Smooth muscle cell (in vitro differentiated cells): ENCODE data around the gene POM121. TPM values are rescaled to one million over a fixed set of nuclear protein-coding genes. Genes with fewer than 3 reads are reported as not detected.
"Not testable (repeated sequence)": the region's sequence is repeated elsewhere in the genome, so short reads cannot be mapped to it uniquely, and the experiment has no call there.

Experiments
- DNase-seq: peaks from one replicate; lab custom pipeline; 2025; ENCODE audit not compliant: unreplicated experiment; lab: John Stamatoyannopoulos, UW
- H2AFZ ChIP-seq: fragments of 200-600 bp; sonication (generic); 2 replicates; pipeline ENCODE4 v1.6.0; 2016; ENCODE audit warnings: antibody characterized with exemption, low read depth, mild to moderate bottlenecking
- H3F3A ChIP-seq: fragments of 200-600 bp; sonication (generic); 2 replicates; pipeline ENCODE4 v1.6.0; 2017; ENCODE audit warnings: antibody characterized with exemption, low read depth
- H3K27ac ChIP-seq: fragments of 200-600 bp; sonication (generic); 2 replicates; pipeline ENCODE4 v1.5.1; 2016; ENCODE audit warnings: low read depth, mild to moderate bottlenecking
- H3K27me3 ChIP-seq: fragments of 200-600 bp; sonication (generic); 2 replicates; pipeline ENCODE4 v1.6.1; 2016; ENCODE audit warnings: low read depth, mild to moderate bottlenecking
- H3K36me3 ChIP-seq: fragments of 200-600 bp; sonication (generic); 2 replicates; pipeline ENCODE4 v1.5.1; 2016; ENCODE audit warnings: low read depth
- H3K4me1 ChIP-seq: fragments of 200-600 bp; sonication (generic); 2 replicates; pipeline ENCODE4 v1.5.1; 2016; ENCODE audit warnings: low read depth
- H3K4me2 ChIP-seq: fragments of 200-600 bp; sonication (generic); 2 replicates; pipeline ENCODE4 v1.6.0; 2016; ENCODE audit warnings: mild to moderate bottlenecking
- H3K4me3 ChIP-seq: fragments of 200-600 bp; sonication (generic); 2 replicates; pipeline ENCODE4 v1.5.1; 2016; ENCODE audit warnings: mild to moderate bottlenecking
- H3K79me2 ChIP-seq: fragments of 200-600 bp; sonication (generic); 2 replicates; pipeline ENCODE4 v1.6.0; 2016; ENCODE audit warnings: low read depth, mild to moderate bottlenecking
- H3K9ac ChIP-seq: fragments of 200-600 bp; sonication (generic); 2 replicates; pipeline ENCODE4 v1.6.0; 2016; ENCODE audit warnings: low read depth
- H3K9me3 ChIP-seq: fragments of 200-600 bp; sonication (generic); replicated peaks from 2 replicates; pipeline ENCODE4 v1.5.1; 2016; ENCODE audit warnings: low read depth
- H4K20me1 ChIP-seq: fragments of 200-600 bp; sonication (generic); 2 replicates; pipeline ENCODE4 v1.6.0; 2016; ENCODE audit warnings: low read depth
- CTCF ChIP-seq: fragments of 200-600 bp; sonication (generic); IDR thresholded peaks from 2 replicates; pipeline ENCODE4 v1.5.1; 2017; ENCODE audit warnings: borderline replicate concordance, mild to moderate bottlenecking, antibody characterized with exemption; ENCODE audit not compliant: insufficient read depth, poor library complexity, severe bottlenecking
- WGBS: methylation state at CpG from one replicate; pipeline ENCODE4 v1.1.7; 2016; ENCODE audit warnings: low lambda C conversion rate; 5-methylcytosine and 5-hydroxymethylcytosine counted together
- polyA plus RNA-seq: library from polyadenylated mRNA; unstranded; fragments of >200 nt; fragmentation: Nextera tagmentation; extraction: Ambion mirVana; gene quantifications from 2 replicates; pipeline ENCODE4 v1.2.1, GENCODE V29; 2016
- total RNA-seq: library from RNA; depleted of rRNA; stranded (reverse); fragments of >200 nt; gene quantifications from 2 replicates; pipeline ENCODE4 v1.2.3, GENCODE V29; 2014

POM121 gene
- total and polyA plus RNA-seq, 2 experiments from 2014 or later, result 9.2 to 11.8 TPM

GRCh38 chr7:72913750-72914149 lies 11.1 kb upstream of the POM121 start:
- not testable (repeated sequence) for H3K4me3 ChIP-seq, DNase-seq, H3F3A ChIP-seq, H3K9ac ChIP-seq, H3K27ac ChIP-seq, H3K27me3 ChIP-seq, H3K4me1 ChIP-seq, H3K36me3 ChIP-seq, H2AFZ ChIP-seq, H3K9me3 ChIP-seq, H3K4me2 ChIP-seq
- WGBS, result 96% methylated on average over 10 of the region's 10 CpGs
- Histone ChIP-seq H3K79me2 (peaks cover 39% of the 10 kb centered on the region), H4K20me1 (peaks cover 49% of the 10 kb centered on the region)

GRCh38 chr7:72914756-72915525 lies 10.0 kb upstream of the POM121 start:
- H3K4me1 ChIP-seq, H3K36me3 ChIP-seq, H3K9me3 ChIP-seq, H3F3A ChIP-seq, H3K4me2 ChIP-seq, H3K4me3 ChIP-seq, H3K27me3 ChIP-seq, H3K9ac ChIP-seq, H3K27ac ChIP-seq, H2AFZ ChIP-seq, DNase-seq: not testable (repeated sequence)
- 73% methylated on average over 9 of the region's 9 CpGs for WGBS
- TF ChIP-seq CTCF, result peak; percentile 63
- peaks cover 47% of the 10 kb centered on the region for H4K20me1 ChIP-seq
- peaks cover 41% of the 10 kb centered on the region for H3K79me2 ChIP-seq

- Histone ChIP-seq H4K20me1 (peaks cover 43% of the 10 kb centered on the region), H2AFZ (no peak overlapping the region), H3K79me2 (peaks cover 69% of the 10 kb centered on the region), H3K36me3 (no peaks in the 10 kb centered on the region), H3K4me1 (peaks cover 6% of the 10 kb centered on the region), H3K4me2 (no peak overlapping the region), H3K27me3 (no peaks in the 10 kb centered on the region), H3K9me3 (no peaks in the 10 kb centered on the region), H3K9ac (no peak overlapping the region), H3F3A (no peaks in the 10 kb centered on the region), H3K4me3 (no peak overlapping the region), H3K27ac (no peak overlapping the region)
- TF ChIP-seq CTCF, result no peak
- whole genome bisulfite sequencing, result 95% methylated on average over 4 of the region's 4 CpGs
- DNase-seq, result no peak
Measured at GRCh38 chr7:72919256-72919775, 5.6 kb upstream of the POM121 start.

- Histone ChIP-seq H2AFZ (peak overlapping the region; percentile 88), H3K27ac (peak overlapping the region; percentile 95), H3K9me3 (no peaks in the 10 kb centered on the region), H3K9ac (peak overlapping the region; percentile 96), H3F3A (no peaks in the 10 kb centered on the region), H3K4me1 (peaks cover 11% of the 10 kb centered on the region), H3K4me2 (peak overlapping the region; percentile 97), H4K20me1 (peaks cover 12% of the 10 kb centered on the region), H3K4me3 (peak overlapping the region; percentile 77), H3K27me3 (no peaks in the 10 kb centered on the region), H3K36me3 (peaks cover 5% of the 10 kb centered on the region), H3K79me2 (peaks cover 64% of the 10 kb centered on the region)
- no peak for TF ChIP-seq CTCF
- whole genome bisulfite sequencing, result 2% methylated on average over 5 of the region's 5 CpGs
- DNase-seq, result no peak
Measured at GRCh38 chr7:72924386-72924732, 536 bp upstream of the POM121 start.
